Measurements from ENCODE around the gene POPDC2. TPM values are rescaled to one million over a fixed set of nuclear protein-coding genes. Genes with fewer than 3 reads are reported as not detected.
A peak's percentile ranks its signal among the peaks of the same experiment; 100 is the strongest.

POPDC2 gene
- total RNA-seq, 2 donors from 2014 or later, result 13.3 to 35.2 TPM

DNA sequence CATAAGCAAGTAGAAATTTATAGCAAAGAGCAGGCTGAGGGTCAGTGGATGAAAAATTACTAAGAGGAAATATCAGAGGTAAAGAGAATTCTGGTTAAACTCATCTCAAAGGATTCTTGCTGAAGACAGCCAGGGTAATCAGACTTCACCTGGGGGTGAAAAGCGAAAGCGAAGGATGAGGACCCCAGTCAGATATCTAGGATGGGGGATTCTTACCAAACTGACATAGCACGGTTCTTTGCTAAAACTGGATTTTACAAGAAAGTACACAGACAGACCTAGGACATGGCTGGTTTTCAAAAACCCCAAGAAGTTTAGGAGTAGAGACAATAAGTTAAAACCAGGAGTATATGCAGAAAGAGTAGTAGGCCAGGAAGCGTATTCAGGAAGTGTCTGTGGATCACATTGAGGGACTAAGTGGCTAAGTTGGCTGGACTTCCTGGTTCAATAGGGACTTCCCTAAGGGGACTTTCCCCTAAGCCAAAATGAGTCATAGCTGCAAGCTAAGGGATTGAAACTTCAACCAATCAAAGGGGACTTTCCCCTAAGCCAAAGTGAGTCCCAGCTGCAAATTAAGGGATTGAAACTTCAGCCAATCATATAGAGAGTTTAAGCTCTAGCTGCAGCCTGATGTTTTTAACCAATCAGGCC, 40.0 kb upstream of the POPDC2 start:
- ATAC-seq (ENCODE audit: insufficient number of reproducible peaks, low FRiP score, low read depth) (peak; percentile 21), DNase-seq (ENCODE audit: low spot score) (no peak)
- TF ChIP-seq, protein P1, sequence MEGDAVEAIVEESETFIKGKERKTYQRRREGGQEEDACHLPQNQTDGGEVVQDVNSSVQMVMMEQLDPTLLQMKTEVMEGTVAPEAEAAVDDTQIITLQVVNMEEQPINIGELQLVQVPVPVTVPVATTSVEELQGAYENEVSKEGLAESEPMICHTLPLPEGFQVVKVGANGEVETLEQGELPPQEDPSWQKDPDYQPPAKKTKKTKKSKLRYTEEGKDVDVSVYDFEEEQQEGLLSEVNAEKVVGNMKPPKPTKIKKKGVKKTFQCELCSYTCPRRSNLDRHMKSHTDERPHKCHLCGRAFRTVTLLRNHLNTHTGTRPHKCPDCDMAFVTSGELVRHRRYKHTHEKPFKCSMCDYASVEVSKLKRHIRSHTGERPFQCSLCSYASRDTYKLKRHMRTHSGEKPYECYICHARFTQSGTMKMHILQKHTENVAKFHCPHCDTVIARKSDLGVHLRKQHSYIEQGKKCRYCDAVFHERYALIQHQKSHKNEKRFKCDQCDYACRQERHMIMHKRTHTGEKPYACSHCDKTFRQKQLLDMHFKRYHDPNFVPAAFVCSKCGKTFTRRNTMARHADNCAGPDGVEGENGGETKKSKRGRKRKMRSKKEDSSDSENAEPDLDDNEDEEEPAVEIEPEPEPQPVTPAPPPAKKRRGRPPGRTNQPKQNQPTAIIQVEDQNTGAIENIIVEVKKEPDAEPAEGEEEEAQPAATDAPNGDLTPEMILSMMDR (IDR thresholded peaks at IDR 0.05), result no peak
- Histone ChIP-seq H3K9me3 (no peaks in the 10 kb centered on the region), H3K27ac (no peak overlapping the region), H3K27me3 (replicated peaks; ENCODE audit: insufficient read depth) (no peaks in the 10 kb centered on the region), H3K4me1 (ENCODE audit: control insufficient read depth in 1 of 2, low read depth in 2 of 2) (peaks cover 3 to 11% of the 10 kb centered on the region in 2 donors), H3K4me3 (no peak overlapping the region), H3K36me3 (no peaks in the 10 kb centered on the region)

DNA sequence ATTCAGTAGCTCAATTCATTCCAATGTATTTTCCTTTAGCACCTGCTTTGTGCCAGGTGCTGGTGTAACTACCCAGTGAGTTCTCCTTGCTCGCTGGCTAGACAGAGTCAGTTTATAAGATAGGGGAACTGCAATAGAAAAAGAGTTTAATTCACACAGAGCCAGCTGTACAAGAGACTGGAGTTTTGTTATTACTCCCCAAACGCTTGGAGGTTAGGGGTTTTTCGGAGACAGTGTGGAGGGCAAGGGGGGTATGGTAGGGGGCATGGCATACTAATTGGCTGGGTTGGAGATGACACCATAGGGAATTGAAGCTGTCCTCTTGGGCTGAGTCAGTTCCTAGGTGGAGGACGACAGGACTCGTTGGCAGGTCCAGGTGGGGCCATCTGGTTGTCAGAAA, 37.0 kb upstream of the POPDC2 start:
- Histone ChIP-seq H3K27ac (no peak overlapping the region), H3K27me3 (replicated peaks; ENCODE audit: insufficient read depth) (no peaks in the 10 kb centered on the region), H3K36me3 (no peaks in the 10 kb centered on the region), H3K4me3 (no peak overlapping the region), H3K4me1 (ENCODE audit: control insufficient read depth in 1 of 2, low read depth in 2 of 2) (peaks cover 2 to 3% of the 10 kb centered on the region in 2 donors), H3K9me3 (no peaks in the 10 kb centered on the region)
- DNase-seq (ENCODE audit: low spot score) (no peak), ATAC-seq (ENCODE audit: insufficient number of reproducible peaks, low FRiP score, low read depth) (no peak)
- TF ChIP-seq, protein P1 (IDR thresholded peaks at IDR 0.05), result no peak

DNA sequence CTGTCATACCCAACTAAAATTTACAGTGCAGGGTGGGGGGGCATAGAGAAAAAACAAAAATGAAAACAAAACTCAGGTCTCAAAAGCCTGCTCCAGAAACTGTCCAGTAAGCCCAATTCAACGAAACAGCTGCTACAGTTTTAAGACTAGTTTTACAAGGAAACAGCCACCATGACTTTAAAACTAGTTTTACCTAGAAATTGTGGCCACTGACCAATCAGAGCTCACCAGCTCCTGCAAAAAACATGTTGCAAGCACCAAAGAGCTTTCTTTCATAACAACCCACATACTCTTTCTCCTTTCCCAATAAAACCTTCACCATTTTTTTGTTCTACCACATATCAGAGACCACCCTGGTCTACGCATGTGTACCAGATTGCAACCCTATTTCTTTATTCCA, 35.1 kb upstream of the POPDC2 start:
- DNase-seq (ENCODE audit: low spot score), result no peak
- H3K4me1 ChIP-seq (ENCODE audit: control insufficient read depth in 1 of 2, low read depth in 2 of 2), result no peaks in the 10 kb centered on the region

DNA sequence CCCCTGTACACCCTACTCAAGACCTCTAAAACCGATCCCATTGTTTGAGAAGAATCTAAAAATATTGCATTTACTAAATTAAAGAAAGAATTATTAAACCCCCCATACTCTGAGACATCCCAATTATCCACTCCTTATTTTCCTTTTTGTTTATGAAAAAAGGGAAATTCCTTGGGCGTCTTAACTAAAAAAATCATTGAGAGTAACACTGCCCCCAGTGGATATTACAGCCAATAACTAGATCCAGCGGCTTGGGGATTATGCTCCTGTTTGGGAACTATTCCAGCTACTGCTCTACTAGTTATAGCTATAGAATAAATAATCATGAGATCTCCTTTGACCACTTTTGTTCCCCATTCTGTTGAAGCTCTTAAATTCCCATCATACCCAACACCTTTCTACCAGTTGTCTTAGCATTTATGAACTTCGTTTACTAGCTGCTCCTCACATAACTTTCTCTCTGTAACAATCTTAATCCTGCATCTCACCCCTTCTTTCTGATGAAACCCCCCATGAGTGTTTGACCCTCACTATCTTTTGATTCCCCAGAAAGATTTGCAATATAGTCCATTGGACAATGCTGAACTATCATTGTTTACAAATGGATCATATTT, 29.8 kb upstream of the POPDC2 start:
- TF ChIP-seq, protein P1 (IDR thresholded peaks at IDR 0.05), result peak; percentile 22
- Histone ChIP-seq H3K9me3 (no peaks in the 10 kb centered on the region), H3K27ac (no peak overlapping the region), H3K4me3 (no peak overlapping the region), H3K36me3 (no peaks in the 10 kb centered on the region), H3K4me1 (ENCODE audit: control insufficient read depth in 1 of 2, low read depth in 2 of 2) (no peaks in the 10 kb centered on the region), H3K27me3 (replicated peaks; ENCODE audit: insufficient read depth) (no peaks in the 10 kb centered on the region)
- no peak for DNase-seq (ENCODE audit: low spot score)
- no peak for ATAC-seq (ENCODE audit: insufficient number of reproducible peaks, low FRiP score, low read depth)

More for the DNA sequence above, 35.1 kb upstream of the POPDC2 start:
- TF ChIP-seq, protein P1 (IDR thresholded peaks at IDR 0.05), result no peak
- Histone ChIP-seq H3K36me3 (no peaks in the 10 kb centered on the region), H3K9me3 (no peaks in the 10 kb centered on the region), H3K27ac (no peak overlapping the region), H3K4me3 (no peak overlapping the region), H3K27me3 (replicated peaks; ENCODE audit: insufficient read depth) (no peaks in the 10 kb centered on the region)
- ATAC-seq (ENCODE audit: insufficient number of reproducible peaks, low FRiP score, low read depth), result no peak

DNA sequence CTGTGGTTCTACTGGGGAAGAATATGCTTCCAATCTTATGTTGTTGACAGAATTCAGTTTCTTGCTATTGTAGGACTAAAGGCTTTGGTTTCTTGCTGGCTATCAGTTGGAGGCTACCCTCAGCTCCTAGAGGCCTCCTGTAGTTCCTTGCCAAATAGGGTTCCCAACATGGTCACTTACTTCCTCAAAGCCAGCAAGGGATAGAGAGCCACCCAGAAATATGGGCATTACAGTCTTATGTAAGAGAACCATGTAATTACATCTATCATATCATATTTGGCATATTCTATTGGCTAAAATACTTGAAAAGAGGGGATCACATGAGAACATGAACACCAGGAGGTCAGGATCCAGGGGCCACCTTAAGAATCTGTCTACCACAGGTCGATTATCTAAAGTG, 23.0 kb upstream of the POPDC2 start:
- ATAC-seq (ENCODE audit: insufficient number of reproducible peaks, low FRiP score, low read depth), result no peak
- TF ChIP-seq, protein P1 (IDR thresholded peaks at IDR 0.05), result no peak
- H3K4me3 ChIP-seq, result no peak overlapping the region
- no peaks in the 10 kb centered on the region for H3K36me3 ChIP-seq
- H3K27ac ChIP-seq, result no peak overlapping the region
- no peak for DNase-seq (ENCODE audit: low spot score)
- no peaks in the 10 kb centered on the region for H3K27me3 ChIP-seq (replicated peaks; ENCODE audit: insufficient read depth)
- H3K4me1 ChIP-seq (ENCODE audit: control insufficient read depth in 1 of 2, low read depth in 2 of 2), result no peaks in the 10 kb centered on the region
- no peaks in the 10 kb centered on the region for H3K9me3 ChIP-seq

All from thoracic aorta (tissue), 2 donors.